SK-N-MC (cell line): ENCODE data around the gene MID1.

ENCODE experiments used
- DNase-seq: peaks from one replicate; pipeline ENCODE4 v3.0.0-alpha.2; 2011; ENCODE audit warnings: low read depth, low spot score
- H3K27ac ChIP-seq: fragments of 200-600 bp; sonication (generic); 2 replicates; pipeline ENCODE4 v1.5.1; 2016; ENCODE audit warnings: mixed run types
- H3K36me3 ChIP-seq: fragments of 200-600 bp; sonication (generic); 2 replicates; pipeline ENCODE4 v1.6.1; 2017; ENCODE audit warnings: antibody characterized with exemption, low read length, mixed read lengths; ENCODE audit not compliant: insufficient read depth
- H3K4me3 ChIP-seq: fragments of 200-600 bp; sonication (generic); 2 replicates; pipeline ENCODE4 v1.5.1; 2016
- H3K9ac ChIP-seq: fragments of 200-600 bp; sonication (generic); 2 replicates; pipeline ENCODE4 v1.8.0; 2017; ENCODE audit warnings: mixed run types, mixed read lengths; ENCODE audit not compliant: insufficient read length
- H3K9me3 ChIP-seq: fragments of 200-600 bp; sonication (generic); 2 replicates; pipeline ENCODE4 v1.6.1; 2017; ENCODE audit warnings: low read depth, mild to moderate bottlenecking, antibody characterized with exemption, low read length, moderate library complexity, mixed read lengths
- EZH2 ChIP-seq: fragments of 200-600 bp; sonication (generic); IDR thresholded peaks from one replicate; pipeline ENCODE4 v1.6.1; 2017; ENCODE audit warnings: antibody characterized with exemption
- FOXP2 ChIP-seq: optimal IDR thresholded peaks from 2 replicates; pipeline ENCODE3; 2011; ENCODE audit warnings: mild to moderate bottlenecking, moderate library complexity; ENCODE audit not compliant: insufficient read depth; ENCODE audit errors: extremely low read length, control extremely low read depth
- POLR2AphosphoS5 ChIP-seq: IDR thresholded peaks from 2 replicates; pipeline ENCODE4 v1.6.1; 2012; ENCODE audit warnings: mild to moderate bottlenecking, low read depth, low read length, borderline replicate concordance

Gene MID1

GRCh38 chrX:10486373-10486772 is 134.0 kb downstream of the MID1 start:
- no peak overlapping the region for H3K4me3 ChIP-seq
- no peaks in the 10 kb centered on the region for H3K9me3 ChIP-seq
- TF ChIP-seq EZH2 (no peak), POLR2AphosphoS5 (no peak), FOXP2 (no peak)
- DNase-seq = no peak
- no peak overlapping the region for H3K27ac ChIP-seq
- no peak overlapping the region for H3K9ac ChIP-seq
- H3K36me3 ChIP-seq = no peaks in the 10 kb centered on the region

DNA sequence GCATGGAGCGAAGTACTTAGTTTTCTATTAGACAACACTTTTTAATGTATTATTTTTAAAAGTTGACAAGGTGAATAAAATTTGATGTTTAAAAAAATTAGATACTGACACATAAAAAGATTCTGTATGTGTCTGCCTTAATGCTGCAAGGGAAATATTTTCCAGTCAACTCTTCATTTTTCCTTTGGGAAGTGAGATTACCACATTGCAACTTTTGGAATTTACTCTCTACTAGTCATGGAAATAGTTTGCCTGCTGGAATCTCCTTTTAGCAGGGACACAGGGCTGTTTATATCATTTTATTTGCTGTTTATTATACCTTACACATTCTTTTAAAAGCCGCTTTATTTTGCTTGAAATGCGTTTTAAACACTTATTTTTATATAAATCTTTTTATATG is 135.1 kb downstream of the MID1 start:
- H3K9ac ChIP-seq = no peak overlapping the region
- no peak overlapping the region for H3K4me3 ChIP-seq
- H3K36me3 ChIP-seq = no peaks in the 10 kb centered on the region
- H3K27ac ChIP-seq = no peak overlapping the region
- no peak for DNase-seq
- TF ChIP-seq FOXP2 = no peak
- no peaks in the 10 kb centered on the region for H3K9me3 ChIP-seq

GRCh38 chrX:10484683-10485247 is 135.6 kb downstream of the MID1 start:
- H3K9me3 ChIP-seq = no peaks in the 10 kb centered on the region
- no peak overlapping the region for H3K27ac ChIP-seq
- H3K36me3 ChIP-seq = no peaks in the 10 kb centered on the region
- no peak for DNase-seq
- no peak overlapping the region for H3K4me3 ChIP-seq
- TF ChIP-seq FOXP2 (no peak), EZH2 (no peak), POLR2AphosphoS5 (no peak)
- no peak overlapping the region for H3K9ac ChIP-seq

DNA sequence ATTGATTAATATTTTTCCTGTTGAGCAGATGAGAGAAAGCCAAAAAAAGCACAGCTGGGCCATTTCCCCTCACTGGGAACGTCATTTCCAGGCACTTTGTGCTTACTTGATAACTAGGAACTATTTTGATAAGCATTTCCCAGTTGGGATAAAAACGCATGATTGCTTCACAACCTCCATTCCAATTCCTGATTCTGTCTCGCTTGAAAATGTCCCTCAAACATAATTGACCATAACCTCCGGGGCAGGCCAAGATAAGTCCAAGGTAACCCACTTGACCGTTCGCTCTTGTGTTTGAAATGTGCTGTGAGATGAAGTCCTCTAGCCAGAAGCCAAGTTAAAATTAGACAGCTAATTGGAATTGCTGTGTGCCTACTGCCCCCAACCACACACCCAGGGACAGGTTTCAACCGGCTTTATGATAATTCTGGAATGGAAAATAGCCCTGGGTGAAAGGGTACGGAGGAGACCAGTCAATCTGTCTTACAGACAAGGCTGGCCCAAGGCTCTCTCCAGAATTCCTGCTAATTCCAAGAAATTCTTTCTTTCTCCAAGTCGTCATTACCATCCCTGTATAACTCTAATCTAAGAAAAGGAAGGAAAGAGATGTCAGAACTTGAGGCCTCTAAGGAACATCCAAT is 137.1 kb downstream of the MID1 start:
- Histone ChIP-seq H3K9ac (no peak overlapping the region), H3K27ac (no peak overlapping the region), H3K9me3 (no peaks in the 10 kb centered on the region), H3K36me3 (no peaks in the 10 kb centered on the region), H3K4me3 (no peak overlapping the region)
- TF ChIP-seq POLR2AphosphoS5 (no peak), EZH2 (no peak), FOXP2 (no peak)
- DNase-seq = no peak

DNA sequence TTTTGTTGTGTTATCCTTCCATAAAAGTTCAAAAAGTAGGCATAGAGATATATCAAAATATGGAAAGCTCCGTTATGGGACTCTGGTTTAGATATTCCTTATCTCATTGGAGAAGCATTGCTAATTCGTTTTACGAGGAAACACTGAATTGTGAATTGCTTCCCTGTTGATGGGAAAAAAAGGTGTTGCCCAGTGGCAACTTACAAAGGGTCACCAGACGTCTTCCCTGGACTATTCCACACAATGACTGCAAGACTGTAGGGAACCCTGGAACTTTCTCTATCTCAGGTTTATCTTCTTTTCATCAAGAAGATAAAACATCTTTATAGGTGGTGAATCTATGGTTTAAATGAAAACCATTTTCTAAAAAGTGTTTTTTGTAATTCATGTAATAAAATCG is 137.7 kb downstream of the MID1 start:
- no peak for DNase-seq
- H3K4me3 ChIP-seq = no peak overlapping the region
- H3K36me3 ChIP-seq = no peaks in the 10 kb centered on the region
- H3K27ac ChIP-seq = no peak overlapping the region
- no peak overlapping the region for H3K9ac ChIP-seq
- TF ChIP-seq POLR2AphosphoS5 = no peak
- no peaks in the 10 kb centered on the region for H3K9me3 ChIP-seq

DNA sequence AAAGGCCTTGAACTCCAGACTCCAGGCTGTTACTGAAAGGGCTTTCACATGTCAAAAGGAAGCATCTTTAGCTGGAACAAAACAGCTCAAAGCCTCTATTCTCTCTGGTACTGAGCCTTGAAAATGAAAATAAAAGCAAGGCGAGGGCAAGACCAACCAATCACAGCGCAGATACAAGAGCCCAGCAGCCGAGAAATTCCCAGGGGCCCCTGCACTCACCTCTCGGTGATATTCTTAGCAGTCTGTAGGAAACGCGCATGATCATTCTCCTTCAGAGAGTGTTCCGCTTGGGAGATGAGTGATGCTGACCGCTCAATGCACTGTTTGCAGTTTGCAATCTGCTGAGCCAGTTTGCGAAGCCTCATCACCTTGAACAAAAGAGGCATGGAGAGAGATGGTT is 138.1 kb downstream of the MID1 start:
- Histone ChIP-seq H3K9ac (no peak overlapping the region), H3K4me3 (no peak overlapping the region), H3K27ac (no peak overlapping the region), H3K36me3 (no peaks in the 10 kb centered on the region), H3K9me3 (no peaks in the 10 kb centered on the region)
- TF ChIP-seq POLR2AphosphoS5 (no peak), EZH2 (no peak), FOXP2 (no peak)
- no peak for DNase-seq

- H3K9me3 ChIP-seq = no peaks in the 10 kb centered on the region
- H3K4me3 ChIP-seq = no peak overlapping the region
- no peak for TF ChIP-seq POLR2AphosphoS5
- TF ChIP-seq FOXP2 = no peak
- TF ChIP-seq EZH2 = no peak
- no peak for DNase-seq
- H3K36me3 ChIP-seq = no peaks in the 10 kb centered on the region
- no peak overlapping the region for H3K27ac ChIP-seq
- H3K9ac ChIP-seq = no peak overlapping the region
These were observed 139.5 kb downstream of the MID1 start for GRCh38 chrX:10480861-10481260.

DNA sequence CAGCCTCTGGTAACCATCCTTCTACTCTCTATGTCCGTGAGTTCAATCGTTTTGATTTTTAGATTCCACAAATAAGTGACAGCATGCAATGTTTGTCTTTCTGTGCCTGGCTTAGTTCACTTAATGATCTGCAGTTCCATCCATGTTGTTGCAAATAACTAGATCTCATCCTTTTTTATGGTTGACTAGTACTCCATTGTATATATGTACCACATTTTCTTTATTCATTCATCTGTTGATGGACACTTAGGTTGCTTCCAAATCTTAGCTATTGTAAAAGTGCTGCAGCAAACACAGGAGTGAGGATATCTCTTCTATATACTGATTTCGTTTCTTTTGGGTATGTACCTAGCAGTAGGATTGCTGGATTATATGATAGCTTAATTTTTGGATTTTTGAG is 140.9 kb downstream of the MID1 start:
- no peak for TF ChIP-seq FOXP2
- no peak for TF ChIP-seq EZH2
- TF ChIP-seq POLR2AphosphoS5 = no peak
- no peak overlapping the region for H3K4me3 ChIP-seq
- no peak overlapping the region for H3K9ac ChIP-seq
- H3K9me3 ChIP-seq = no peaks in the 10 kb centered on the region
- H3K27ac ChIP-seq = no peak overlapping the region
- H3K36me3 ChIP-seq = no peaks in the 10 kb centered on the region
- no peak for DNase-seq

DNA sequence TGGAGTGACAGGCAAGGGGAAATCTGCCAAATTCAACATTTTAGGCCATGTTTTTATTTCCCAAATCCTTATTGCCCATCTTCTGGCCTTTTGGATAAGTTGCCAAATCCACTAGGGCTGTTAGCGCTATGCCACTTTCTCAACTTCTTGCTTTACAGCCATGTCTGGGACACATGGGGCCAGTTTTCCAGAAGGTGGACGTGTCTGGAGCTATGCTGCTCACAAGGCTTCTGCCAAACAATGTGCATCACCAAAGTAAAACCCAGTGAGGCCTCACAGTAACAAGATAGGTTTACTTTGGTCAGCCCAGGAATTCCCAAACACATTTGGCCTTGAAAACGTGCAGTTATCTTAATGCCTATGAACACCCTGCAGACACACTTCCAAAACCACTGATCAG is 142.9 kb downstream of the MID1 start:
- TF ChIP-seq POLR2AphosphoS5 (no peak), FOXP2 (no peak), EZH2 (no peak)
- no peak overlapping the region for H3K4me3 ChIP-seq
- no peaks in the 10 kb centered on the region for H3K9me3 ChIP-seq
- no peak overlapping the region for H3K9ac ChIP-seq
- no peak for DNase-seq
- no peaks in the 10 kb centered on the region for H3K36me3 ChIP-seq
- no peak overlapping the region for H3K27ac ChIP-seq

GRCh38 chrX:10474913-10475568 is 145.3 kb downstream of the MID1 start:
- Histone ChIP-seq H3K36me3 (no peaks in the 10 kb centered on the region), H3K4me3 (no peak overlapping the region)
- no peak for TF ChIP-seq FOXP2
- TF ChIP-seq EZH2 = no peak
- no peak for TF ChIP-seq POLR2AphosphoS5

More at GRCh38 chrX:10474913-10475568, 145.3 kb downstream of the MID1 start:
- Histone ChIP-seq H3K9ac (no peak overlapping the region), H3K9me3 (no peaks in the 10 kb centered on the region), H3K27ac (no peak overlapping the region)
- no peak for DNase-seq
